ENCODE measurements around the gene SEPSECS. TPM values are rescaled to one million over a fixed set of nuclear protein-coding genes. Genes with fewer than 3 reads are reported as not detected.
A peak's percentile ranks its signal among the peaks of the same experiment; 100 is the strongest.

SEPSECS gene
- total and polyA plus RNA-seq, 2 of the 13 experiments (the other 11 are each of a cell fraction or from before 2014, with no cell fraction given), result 9.4 to 14.3 TPM

DNA sequence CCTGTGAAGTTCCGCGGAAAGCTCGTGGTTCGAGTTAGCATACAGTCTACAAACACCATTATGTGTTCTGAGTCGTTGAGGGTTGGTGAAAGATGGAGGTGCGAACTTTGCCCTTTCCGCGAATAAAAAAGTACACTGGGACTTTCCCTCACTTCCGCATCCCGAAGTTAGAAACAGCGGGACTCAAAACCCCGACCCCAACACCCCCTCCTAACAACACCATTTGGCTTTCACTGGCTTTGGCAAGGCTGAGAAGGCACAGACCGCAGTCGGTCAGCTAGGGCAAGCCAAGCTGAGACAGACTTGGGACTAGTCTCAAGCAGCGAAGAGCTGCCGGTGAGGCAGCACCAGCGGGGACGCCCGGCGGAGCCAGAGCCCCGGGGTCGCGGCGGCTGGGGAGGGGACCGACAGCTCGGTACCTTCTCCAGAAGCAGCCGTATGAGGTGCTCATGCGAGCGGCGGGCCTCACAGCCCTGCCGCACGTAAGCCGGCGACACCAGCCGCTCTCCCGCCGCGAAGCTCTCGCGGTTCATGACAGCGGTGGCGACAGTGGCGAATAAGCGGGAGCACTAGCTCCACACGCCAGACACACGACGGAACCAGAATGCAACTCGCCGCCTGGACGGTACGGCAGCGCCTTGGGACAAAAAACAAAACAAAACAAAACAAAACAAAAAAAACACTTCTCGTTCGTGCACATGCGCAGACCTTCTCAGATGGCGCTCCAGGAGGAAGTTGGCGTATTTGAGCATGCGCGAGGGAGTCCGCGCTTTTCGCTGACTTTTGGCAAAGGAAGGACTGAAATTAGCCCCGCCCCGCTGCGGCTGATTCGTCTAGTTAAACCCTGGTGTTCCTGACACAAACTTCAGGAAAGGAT is at the start of gene SEPSECS (continued):
- TF ChIP-seq, protein P1, sequence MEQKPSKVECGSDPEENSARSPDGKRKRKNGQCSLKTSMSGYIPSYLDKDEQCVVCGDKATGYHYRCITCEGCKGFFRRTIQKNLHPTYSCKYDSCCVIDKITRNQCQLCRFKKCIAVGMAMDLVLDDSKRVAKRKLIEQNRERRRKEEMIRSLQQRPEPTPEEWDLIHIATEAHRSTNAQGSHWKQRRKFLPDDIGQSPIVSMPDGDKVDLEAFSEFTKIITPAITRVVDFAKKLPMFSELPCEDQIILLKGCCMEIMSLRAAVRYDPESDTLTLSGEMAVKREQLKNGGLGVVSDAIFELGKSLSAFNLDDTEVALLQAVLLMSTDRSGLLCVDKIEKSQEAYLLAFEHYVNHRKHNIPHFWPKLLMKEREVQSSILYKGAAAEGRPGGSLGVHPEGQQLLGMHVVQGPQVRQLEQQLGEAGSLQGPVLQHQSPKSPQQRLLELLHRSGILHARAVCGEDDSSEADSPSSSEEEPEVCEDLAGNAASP (CRISPR knock-in tag; IDR thresholded peaks at IDR 0.05; ENCODE audit: borderline replicate concordance), result peak; percentile 61; the same call in 1 of the 2 replicates
- TF ChIP-seq BHLHE40 (IDR thresholded peaks at IDR 0.05; ENCODE audit: low read length), result no peak
- no peak for TF ChIP-seq JUN (CRISPR knock-in tag; IDR thresholded peaks at IDR 0.05)
- TF ChIP-seq ZNF333 (CRISPR knock-in tag; IDR thresholded peaks at IDR 0.05; ENCODE audit: borderline replicate concordance), result 0 out of 2 replicates have a peak, but pooled peaks have one; percentile 31
- no peak for TF ChIP-seq PHF21A (CRISPR knock-in tag; IDR thresholded peaks at IDR 0.05)
- TF ChIP-seq, protein P2, sequence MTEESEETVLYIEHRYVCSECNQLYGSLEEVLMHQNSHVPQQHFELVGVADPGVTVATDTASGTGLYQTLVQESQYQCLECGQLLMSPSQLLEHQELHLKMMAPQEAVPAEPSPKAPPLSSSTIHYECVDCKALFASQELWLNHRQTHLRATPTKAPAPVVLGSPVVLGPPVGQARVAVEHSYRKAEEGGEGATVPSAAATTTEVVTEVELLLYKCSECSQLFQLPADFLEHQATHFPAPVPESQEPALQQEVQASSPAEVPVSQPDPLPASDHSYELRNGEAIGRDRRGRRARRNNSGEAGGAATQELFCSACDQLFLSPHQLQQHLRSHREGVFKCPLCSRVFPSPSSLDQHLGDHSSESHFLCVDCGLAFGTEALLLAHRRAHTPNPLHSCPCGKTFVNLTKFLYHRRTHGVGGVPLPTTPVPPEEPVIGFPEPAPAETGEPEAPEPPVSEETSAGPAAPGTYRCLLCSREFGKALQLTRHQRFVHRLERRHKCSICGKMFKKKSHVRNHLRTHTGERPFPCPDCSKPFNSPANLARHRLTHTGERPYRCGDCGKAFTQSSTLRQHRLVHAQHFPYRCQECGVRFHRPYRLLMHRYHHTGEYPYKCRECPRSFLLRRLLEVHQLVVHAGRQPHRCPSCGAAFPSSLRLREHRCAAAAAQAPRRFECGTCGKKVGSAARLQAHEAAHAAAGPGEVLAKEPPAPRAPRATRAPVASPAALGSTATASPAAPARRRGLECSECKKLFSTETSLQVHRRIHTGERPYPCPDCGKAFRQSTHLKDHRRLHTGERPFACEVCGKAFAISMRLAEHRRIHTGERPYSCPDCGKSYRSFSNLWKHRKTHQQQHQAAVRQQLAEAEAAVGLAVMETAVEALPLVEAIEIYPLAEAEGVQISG (CRISPR knock-in tag; IDR thresholded peaks at IDR 0.05), result peak; percentile 84
- TF ChIP-seq, protein P3, sequence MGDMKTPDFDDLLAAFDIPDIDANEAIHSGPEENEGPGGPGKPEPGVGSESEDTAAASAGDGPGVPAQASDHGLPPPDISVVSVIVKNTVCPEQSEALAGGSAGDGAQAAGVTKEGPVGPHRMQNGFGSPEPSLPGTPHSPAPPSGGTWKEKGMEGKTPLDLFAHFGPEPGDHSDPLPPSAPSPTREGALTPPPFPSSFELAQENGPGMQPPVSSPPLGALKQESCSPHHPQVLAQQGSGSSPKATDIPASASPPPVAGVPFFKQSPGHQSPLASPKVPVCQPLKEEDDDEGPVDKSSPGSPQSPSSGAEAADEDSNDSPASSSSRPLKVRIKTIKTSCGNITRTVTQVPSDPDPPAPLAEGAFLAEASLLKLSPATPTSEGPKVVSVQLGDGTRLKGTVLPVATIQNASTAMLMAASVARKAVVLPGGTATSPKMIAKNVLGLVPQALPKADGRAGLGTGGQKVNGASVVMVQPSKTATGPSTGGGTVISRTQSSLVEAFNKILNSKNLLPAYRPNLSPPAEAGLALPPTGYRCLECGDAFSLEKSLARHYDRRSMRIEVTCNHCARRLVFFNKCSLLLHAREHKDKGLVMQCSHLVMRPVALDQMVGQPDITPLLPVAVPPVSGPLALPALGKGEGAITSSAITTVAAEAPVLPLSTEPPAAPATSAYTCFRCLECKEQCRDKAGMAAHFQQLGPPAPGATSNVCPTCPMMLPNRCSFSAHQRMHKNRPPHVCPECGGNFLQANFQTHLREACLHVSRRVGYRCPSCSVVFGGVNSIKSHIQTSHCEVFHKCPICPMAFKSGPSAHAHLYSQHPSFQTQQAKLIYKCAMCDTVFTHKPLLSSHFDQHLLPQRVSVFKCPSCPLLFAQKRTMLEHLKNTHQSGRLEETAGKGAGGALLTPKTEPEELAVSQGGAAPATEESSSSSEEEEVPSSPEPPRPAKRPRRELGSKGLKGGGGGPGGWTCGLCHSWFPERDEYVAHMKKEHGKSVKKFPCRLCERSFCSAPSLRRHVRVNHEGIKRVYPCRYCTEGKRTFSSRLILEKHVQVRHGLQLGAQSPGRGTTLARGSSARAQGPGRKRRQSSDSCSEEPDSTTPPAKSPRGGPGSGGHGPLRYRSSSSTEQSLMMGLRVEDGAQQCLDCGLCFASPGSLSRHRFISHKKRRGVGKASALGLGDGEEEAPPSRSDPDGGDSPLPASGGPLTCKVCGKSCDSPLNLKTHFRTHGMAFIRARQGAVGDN (CRISPR knock-in tag; IDR thresholded peaks at IDR 0.05), result peak; percentile 95
- TF ChIP-seq ZNF792 (CRISPR knock-in tag; IDR thresholded peaks at IDR 0.05), result no peak
- peak; percentile 76 for TF ChIP-seq ERF (CRISPR knock-in tag; IDR thresholded peaks at IDR 0.05)
- TF ChIP-seq, protein P4, sequence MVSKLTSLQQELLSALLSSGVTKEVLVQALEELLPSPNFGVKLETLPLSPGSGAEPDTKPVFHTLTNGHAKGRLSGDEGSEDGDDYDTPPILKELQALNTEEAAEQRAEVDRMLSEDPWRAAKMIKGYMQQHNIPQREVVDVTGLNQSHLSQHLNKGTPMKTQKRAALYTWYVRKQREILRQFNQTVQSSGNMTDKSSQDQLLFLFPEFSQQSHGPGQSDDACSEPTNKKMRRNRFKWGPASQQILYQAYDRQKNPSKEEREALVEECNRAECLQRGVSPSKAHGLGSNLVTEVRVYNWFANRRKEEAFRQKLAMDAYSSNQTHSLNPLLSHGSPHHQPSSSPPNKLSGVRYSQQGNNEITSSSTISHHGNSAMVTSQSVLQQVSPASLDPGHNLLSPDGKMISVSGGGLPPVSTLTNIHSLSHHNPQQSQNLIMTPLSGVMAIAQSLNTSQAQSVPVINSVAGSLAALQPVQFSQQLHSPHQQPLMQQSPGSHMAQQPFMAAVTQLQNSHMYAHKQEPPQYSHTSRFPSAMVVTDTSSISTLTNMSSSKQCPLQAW (CRISPR knock-in tag; IDR thresholded peaks at IDR 0.05), result peak; percentile 73; the same call in 1 of the 2 replicates
- TF ChIP-seq CEBPG (CRISPR knock-in tag; IDR thresholded peaks at IDR 0.05), result no peak; the same call in 1 of the 2 replicates
- no peak for TF ChIP-seq ZNF17 (CRISPR knock-in tag; IDR thresholded peaks at IDR 0.05)
- no peak for TF ChIP-seq ZNF83 (CRISPR knock-in tag; IDR thresholded peaks at IDR 0.05; ENCODE audit: borderline replicate concordance)
- TF ChIP-seq RBFOX2 (IDR thresholded peaks at IDR 0.05; ENCODE audit: low read depth, low read length), result peak; percentile 99
- TF ChIP-seq CEBPB (IDR thresholded peaks at IDR 0.05; ENCODE audit: borderline replicate concordance, low read depth, low read length), result no peak
- TF ChIP-seq GTF3A (CRISPR knock-in tag; conservative IDR thresholded peaks at IDR 0.05), result no peak
- TF ChIP-seq, protein P5, sequence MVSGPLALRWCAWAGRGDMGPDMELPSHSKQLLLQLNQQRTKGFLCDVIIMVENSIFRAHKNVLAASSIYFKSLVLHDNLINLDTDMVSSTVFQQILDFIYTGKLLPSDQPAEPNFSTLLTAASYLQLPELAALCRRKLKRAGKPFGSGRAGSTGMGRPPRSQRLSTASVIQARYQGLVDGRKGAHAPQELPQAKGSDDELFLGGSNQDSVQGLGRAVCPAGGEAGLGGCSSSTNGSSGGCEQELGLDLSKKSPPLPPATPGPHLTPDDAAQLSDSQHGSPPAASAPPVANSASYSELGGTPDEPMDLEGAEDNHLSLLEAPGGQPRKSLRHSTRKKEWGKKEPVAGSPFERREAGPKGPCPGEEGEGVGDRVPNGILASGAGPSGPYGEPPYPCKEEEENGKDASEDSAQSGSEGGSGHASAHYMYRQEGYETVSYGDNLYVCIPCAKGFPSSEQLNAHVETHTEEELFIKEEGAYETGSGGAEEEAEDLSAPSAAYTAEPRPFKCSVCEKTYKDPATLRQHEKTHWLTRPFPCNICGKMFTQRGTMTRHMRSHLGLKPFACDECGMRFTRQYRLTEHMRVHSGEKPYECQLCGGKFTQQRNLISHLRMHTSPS (CRISPR knock-in tag; IDR thresholded peaks at IDR 0.05; ENCODE audit: low read depth), result peak; percentile 29; the same call in 1 of the 2 replicates
